Liver (tissue), 9 donors: ENCODE results near the gene GSTO2. TPM values are rescaled to one million over a fixed set of nuclear protein-coding genes. Genes with fewer than 3 reads are reported as not detected.
"Not testable (repeated sequence)": the region's sequence is repeated elsewhere in the genome, so short reads cannot be mapped to it uniquely, and the experiment has no call there.

Source experiments
- DNase-seq: peaks from one replicate; pipeline ENCODE4 v3.0.0-alpha.2; 2017; ENCODE audit warnings: low spot score
- H3K27ac ChIP-seq, 2 donors: one replicate each; pipeline ENCODE4 v1.7.0; 2013; ENCODE audit warnings: inconsistent platforms in 2 of 2, low read length in 2 of 2, control low read depth in 1 of 2, low read depth in 1 of 2, mild to moderate bottlenecking in 1 of 2
- H3K27me3 ChIP-seq, 4 donors: one replicate each; pipeline versions ENCODE4 v1.6.1 to v1.7.0; 2013; ENCODE audit warnings: low read length in 3 of 4, inconsistent platforms in 1 of 4, mild to moderate bottlenecking in 1 of 4, moderate library complexity in 1 of 4; ENCODE audit not compliant: control insufficient read depth in 4 of 4, insufficient read depth in 4 of 4
- H3K36me3 ChIP-seq, 4 donors: one replicate each; pipeline versions ENCODE4 v1.6.1 to v1.7.0; 2013; ENCODE audit warnings: low read length in 3 of 4, mild to moderate bottlenecking in 3 of 4, low read depth in 1 of 4, moderate library complexity in 1 of 4; ENCODE audit not compliant: control insufficient read depth in 4 of 4, insufficient read depth in 3 of 4
- H3K4me1 ChIP-seq, 4 donors: one replicate each; pipeline versions ENCODE4 v1.6.1 to v1.7.0; 2013; ENCODE audit warnings: low read length in 3 of 4, mild to moderate bottlenecking in 3 of 4, moderate library complexity in 1 of 4; ENCODE audit not compliant: control insufficient read depth in 4 of 4, insufficient read depth in 4 of 4
- H3K4me3 ChIP-seq, 3 donors: one replicate each; pipeline versions ENCODE4 v1.6.1 to v1.7.0; 2013; ENCODE audit warnings: low read length in 3 of 3, control low read depth in 1 of 3, low read depth in 1 of 3, mild to moderate bottlenecking in 1 of 3
- H3K9ac ChIP-seq, 2 donors: one replicate each; pipeline ENCODE4 v1.7.0; 2013; ENCODE audit warnings: low read length in 2 of 2, mild to moderate bottlenecking in 2 of 2, moderate library complexity in 2 of 2, control low read depth in 1 of 2, low read depth in 1 of 2
- H3K9me3 ChIP-seq, 4 donors: one replicate each; pipeline versions ENCODE4 v1.6.1 to v1.7.0; 2013; ENCODE audit warnings: low read length in 3 of 4; ENCODE audit not compliant: control insufficient read depth in 4 of 4
- ATF3 ChIP-seq: IDR thresholded peaks from 2 replicates; pipeline ENCODE4 v1.6.1; 2016; ENCODE audit warnings: antibody characterized with exemption
- CTCF ChIP-seq: fragments of 150-350 bp; IDR thresholded peaks from 2 replicates; pipeline ENCODE4 v1.5.1; 2017; ENCODE audit warnings: improper control_type of control experiment, low read depth, low read length; ENCODE audit not compliant: missing input control
- EGR1 ChIP-seq, 2 donors: IDR thresholded peaks; 2 replicates each; pipeline ENCODE4 v1.6.1; 2016 to 2018; ENCODE audit warnings: antibody characterized with exemption in 2 of 2, low read depth in 2 of 2
- FOXA1 ChIP-seq: IDR thresholded peaks from 2 replicates; pipeline ENCODE4 v1.6.1; 2016; ENCODE audit warnings: antibody characterized with exemption
- FOXA2 ChIP-seq: IDR thresholded peaks from 2 replicates; pipeline ENCODE4 v1.6.1; 2016; ENCODE audit warnings: antibody characterized with exemption
- GABPA ChIP-seq, 2 donors: IDR thresholded peaks in 1 of 2; conservative IDR thresholded peaks in 1 of 2; 2 replicates each; pipeline ENCODE4 v1.6.1; 2016; ENCODE audit warnings: antibody characterized with exemption in 2 of 2, mild to moderate bottlenecking in 1 of 2, moderate library complexity in 1 of 2
- HNF4A ChIP-seq, 2 donors: conservative IDR thresholded peaks; 2 replicates each; pipeline ENCODE4 v1.6.1; 2016; ENCODE audit warnings: antibody characterized with exemption in 2 of 2, mild to moderate bottlenecking in 2 of 2
- HNF4G ChIP-seq: IDR thresholded peaks from 2 replicates; pipeline ENCODE4 v1.6.1; 2016; ENCODE audit warnings: antibody characterized with exemption
- JUND ChIP-seq, 2 donors: IDR thresholded peaks; 2 replicates each; pipeline ENCODE4 v1.6.1; 2016; ENCODE audit warnings: antibody characterized with exemption in 2 of 2
- MAX ChIP-seq: IDR thresholded peaks from 2 replicates; pipeline ENCODE4 v1.6.1; 2016; ENCODE audit warnings: antibody characterized with exemption
- RXRA ChIP-seq, 2 donors: IDR thresholded peaks; 2 replicates each; pipeline ENCODE4 v1.6.1; 2017 to 2018; ENCODE audit warnings: antibody characterized with exemption in 2 of 2, mild to moderate bottlenecking in 1 of 2
- SP1 ChIP-seq: IDR thresholded peaks from 2 replicates; pipeline ENCODE4 v1.6.1; 2018; ENCODE audit warnings: antibody characterized with exemption, mild to moderate bottlenecking
- TAF1 ChIP-seq: conservative IDR thresholded peaks from 2 replicates; pipeline ENCODE4 v1.6.1; 2016; ENCODE audit warnings: antibody characterized with exemption, mild to moderate bottlenecking
- YY1 ChIP-seq: IDR thresholded peaks from 2 replicates; pipeline ENCODE4 v1.6.1; 2016; ENCODE audit warnings: antibody characterized with exemption, mild to moderate bottlenecking
- WGBS: extraction: QIAGEN DNeasy Blood & Tissue Kit; methylation state at CpG from one replicate; pipeline ENCODE4 v1.1.7; 2013; 5-methylcytosine and 5-hydroxymethylcytosine counted together
- polyA plus RNA-seq, 2 donors: library from polyadenylated mRNA; stranded (reverse) in 1 of 2; unstranded in 1 of 2; fragments of 200-250 nt in 1 of 2; fragments of >200 nt in 1 of 2; fragmentation: Nextera tagmentation in 1 of 2; extraction: Ambion mirVana in 1 of 2; gene quantifications; one replicate each; pipeline versions ENCODE4 v1.2.1 to v1.2.3, GENCODE V29; 2013 to 2015
- total RNA-seq, 2 donors: library from RNA; depleted of rRNA; stranded (reverse); fragments of >200 nt; gene quantifications; one replicate each; pipeline ENCODE4 v1.2.3, GENCODE V29; 2014
- donor health status: healthy.
- donor health status: healthy.
- donor health status: healthy.
- donor health status: healthy.
- donor health status: healthy.

Gene GSTO2
- total and polyA plus RNA-seq, 4 donors: 1.0 to 4.6 (median 1.7) TPM

- Histone ChIP-seq H3K9me3 (no peaks in the 10 kb centered on the region), H3K27ac (no peak overlapping the region), H3K4me1 (no peaks in the 10 kb centered on the region), H3K9ac (no peak overlapping the region), H3K36me3 (no peaks in the 10 kb centered on the region), H3K27me3 (no peaks in the 10 kb centered on the region), H3K4me3 (no peak overlapping the region)
- TF ChIP-seq FOXA1 (no peak), FOXA2 (no peak), JUND (IDR thresholded peaks at IDR 0.05) (no peak), SP1 (no peak), RXRA (IDR thresholded peaks at IDR 0.05) (no peak), CTCF (no peak), EGR1 (IDR thresholded peaks at IDR 0.05; ENCODE audit: low read depth in 2 of 2) (no peak), GABPA (IDR thresholded peaks at IDR 0.05 in 1 of 2, conservative IDR thresholded peaks at IDR 0.05 in 1 of 2) (no peak), HNF4A (conservative IDR thresholded peaks at IDR 0.05) (no peak), ATF3 (no peak), YY1 (no peak), MAX (no peak)
- WGBS: 74% methylated on average over 2 of the region's 2 CpGs
- no peak for DNase-seq
Observed at GRCh38 chr10:104240078-104240477, 28.9 kb upstream of the GSTO2 start.

GRCh38 chr10:104242545-104242944 lies 26.4 kb upstream of the GSTO2 start:
- DNase-seq: no peak
- H3K4me1 ChIP-seq: no peaks in the 10 kb centered on the region
- H3K36me3 ChIP-seq: no peaks in the 10 kb centered on the region
- no peaks in the 10 kb centered on the region for H3K27me3 ChIP-seq
- no peak overlapping the region for H3K4me3 ChIP-seq
- H3K9ac ChIP-seq: no peak overlapping the region
- no peak for TF ChIP-seq TAF1
- no peak overlapping the region for H3K27ac ChIP-seq
- no peaks in the 10 kb centered on the region for H3K9me3 ChIP-seq

- H3K4me1 ChIP-seq, H3K27me3 ChIP-seq, DNase-seq, H3K9me3 ChIP-seq, H3K27ac ChIP-seq, H3K9ac ChIP-seq, H3K4me3 ChIP-seq, H3K36me3 ChIP-seq: not testable (repeated sequence)
- WGBS: 94% methylated on average over 3 of the region's 3 CpGs
Observed at GRCh38 chr10:104243009-104243408, 26.0 kb upstream of the GSTO2 start.

GRCh38 chr10:104243512-104243911 lies 25.5 kb upstream of the GSTO2 start:
- Histone ChIP-seq H3K27me3 (no peaks in the 10 kb centered on the region), H3K27ac (no peak overlapping the region), H3K9ac (no peak overlapping the region), H3K4me3 (no peak overlapping the region), H3K4me1 (no peaks in the 10 kb centered on the region), H3K9me3 (no peaks in the 10 kb centered on the region), H3K36me3 (no peaks in the 10 kb centered on the region)
- 70% methylated on average over 5 of the region's 5 CpGs for WGBS
- no peak for TF ChIP-seq FOXA2
- TF ChIP-seq HNF4A (conservative IDR thresholded peaks at IDR 0.05): no peak
- TF ChIP-seq ATF3: no peak
- TF ChIP-seq MAX: no peak
- TF ChIP-seq CTCF: no peak
- no peak for TF ChIP-seq EGR1 (IDR thresholded peaks at IDR 0.05; ENCODE audit: low read depth in 2 of 2)
- TF ChIP-seq HNF4G: no peak
- DNase-seq: no peak
